HG03460 (cell line): ENCODE data around the gene OAT.
A peak's percentile ranks its signal among the peaks of the same experiment; 100 is the strongest.

Source experiments
- ATAC-seq: cut with Tn5 transposase; IDR thresholded peaks from one replicate; pipeline ENCODE4 v1.9.1; 2021; ENCODE audit not compliant: unreplicated experiment

The OAT gene

DNA sequence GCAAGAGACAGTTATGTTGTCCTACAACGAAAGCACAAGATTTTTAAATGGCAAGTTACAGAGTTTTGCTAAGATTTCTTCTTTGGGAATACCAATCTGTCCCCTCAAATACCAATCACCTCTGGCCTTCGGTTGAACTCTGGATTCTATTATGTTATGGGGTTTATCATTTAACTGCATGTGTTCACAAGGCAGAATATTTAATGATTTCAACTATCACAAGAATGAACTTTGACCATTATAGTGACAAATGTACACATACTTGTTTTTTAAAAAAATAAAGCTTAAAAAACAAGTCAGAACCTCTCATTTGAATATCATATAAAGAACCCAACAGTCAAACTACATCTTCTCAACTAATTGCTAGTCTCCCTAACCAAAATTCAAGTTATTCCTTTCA is 11.3 kb downstream of the OAT start:
- ATAC-seq, result no peak

DNA sequence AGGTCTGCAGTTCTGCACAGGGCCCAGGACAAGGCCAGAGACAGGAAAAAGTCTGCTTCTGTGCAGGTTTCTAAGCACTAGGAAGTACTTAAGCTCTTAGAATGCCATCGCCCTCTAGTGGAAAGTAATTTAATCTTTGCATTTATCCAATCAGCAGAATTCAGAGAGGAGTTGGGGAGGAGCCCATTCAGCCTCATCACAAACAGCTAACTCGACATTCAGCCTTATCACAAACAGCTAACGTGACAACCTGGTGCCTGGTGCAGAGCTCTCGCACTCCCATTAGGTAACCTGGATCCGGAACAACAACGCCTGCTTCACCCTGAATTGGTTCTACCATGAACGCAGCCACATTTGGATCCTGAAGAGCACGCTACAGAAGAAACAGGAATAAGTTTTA is 15.2 kb downstream of the OAT start:
- ATAC-seq, result peak; percentile 93

DNA sequence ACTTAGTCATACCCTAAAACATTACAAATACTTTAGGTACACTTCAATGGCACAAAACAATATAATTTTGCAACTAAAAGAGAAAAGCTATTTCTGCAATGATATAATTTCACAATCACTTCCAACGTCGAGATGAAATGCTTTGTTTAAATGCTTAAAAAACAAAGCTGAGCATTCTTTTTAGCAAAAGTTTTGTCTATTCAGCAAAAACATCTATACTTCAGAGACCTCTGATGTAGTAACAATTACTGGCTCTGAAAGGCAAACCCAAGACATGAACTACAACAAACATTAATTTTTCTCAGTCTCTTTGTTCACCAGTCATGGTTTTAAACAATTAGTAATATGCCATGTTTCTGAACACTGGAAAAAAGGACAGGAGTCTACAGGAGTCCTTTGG is 16.4 kb downstream of the OAT start:
- no peak for ATAC-seq

DNA sequence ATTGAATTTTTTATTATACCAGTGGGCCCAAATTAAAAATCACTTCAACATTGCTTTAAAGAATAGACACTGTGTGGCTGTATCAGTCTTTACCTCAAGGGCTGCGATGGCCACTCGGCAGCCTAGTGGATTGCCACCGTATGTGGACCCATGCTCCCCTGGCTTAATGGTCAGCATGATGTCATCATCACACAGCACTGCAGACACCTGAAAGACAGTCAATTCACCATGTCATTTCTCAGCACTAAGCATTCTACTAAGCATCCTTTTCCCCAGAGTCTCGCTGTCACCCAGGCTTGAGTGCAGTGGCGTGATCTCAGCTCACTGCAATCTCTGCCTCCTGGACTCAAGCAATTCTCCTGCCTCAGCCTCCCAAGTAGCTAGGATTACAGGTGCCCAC is 17.1 kb downstream of the OAT start:
- no peak for ATAC-seq

DNA sequence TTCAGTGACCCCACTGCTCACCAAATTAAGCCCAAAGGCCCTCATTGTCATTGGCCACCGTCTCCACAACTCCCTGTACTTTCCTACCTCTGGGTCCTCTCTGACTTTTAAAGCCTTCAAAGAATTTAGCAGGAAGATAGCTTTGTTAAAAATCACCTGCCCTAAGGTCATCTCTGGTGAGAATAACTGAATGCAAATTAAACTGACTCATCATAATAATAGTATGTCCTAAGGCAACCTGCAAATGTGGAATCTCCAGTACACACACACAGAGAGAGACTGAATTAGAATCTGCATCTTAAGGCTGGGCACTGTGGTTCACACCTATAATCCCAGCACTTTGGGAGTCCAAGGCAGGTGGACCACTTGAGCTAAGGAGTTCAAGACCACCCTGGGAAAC is 24.1 kb downstream of the OAT start:
- no peak for ATAC-seq

DNA sequence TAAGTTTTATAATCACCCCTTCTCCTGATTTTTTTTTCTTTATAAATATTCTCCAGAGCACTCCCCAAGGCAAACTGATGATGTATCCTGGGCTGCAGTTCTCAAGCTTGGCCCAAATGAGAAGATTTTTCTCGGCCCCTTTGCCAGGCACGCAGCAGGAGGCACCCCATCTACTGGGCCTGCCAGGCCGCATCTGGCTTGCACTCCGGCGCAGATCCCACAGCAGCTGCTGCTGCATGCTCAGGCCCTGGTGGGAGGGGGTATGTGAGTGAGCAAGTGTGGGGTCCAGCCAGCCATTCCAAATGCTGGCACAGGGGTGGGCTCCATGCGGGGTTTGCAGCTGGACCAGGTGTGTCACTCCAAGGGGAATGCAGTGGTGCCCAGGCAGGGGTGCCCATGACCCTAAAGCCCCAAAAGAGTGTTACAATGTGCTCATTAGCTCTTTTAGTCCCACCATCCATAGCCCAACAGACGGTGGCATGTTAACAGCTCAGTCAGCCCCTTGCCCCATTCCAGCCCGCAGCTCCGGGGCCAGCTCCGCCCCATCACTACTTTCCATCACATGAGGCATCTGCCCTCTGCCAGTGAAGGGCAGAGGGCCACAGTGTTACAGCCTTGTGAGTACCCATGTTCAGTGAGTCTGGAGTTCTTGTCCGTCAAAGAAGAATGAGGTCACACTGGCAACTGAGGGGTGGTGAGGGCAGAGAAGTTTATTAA is 25.9 kb downstream of the OAT start:
- no peak for ATAC-seq

DNA sequence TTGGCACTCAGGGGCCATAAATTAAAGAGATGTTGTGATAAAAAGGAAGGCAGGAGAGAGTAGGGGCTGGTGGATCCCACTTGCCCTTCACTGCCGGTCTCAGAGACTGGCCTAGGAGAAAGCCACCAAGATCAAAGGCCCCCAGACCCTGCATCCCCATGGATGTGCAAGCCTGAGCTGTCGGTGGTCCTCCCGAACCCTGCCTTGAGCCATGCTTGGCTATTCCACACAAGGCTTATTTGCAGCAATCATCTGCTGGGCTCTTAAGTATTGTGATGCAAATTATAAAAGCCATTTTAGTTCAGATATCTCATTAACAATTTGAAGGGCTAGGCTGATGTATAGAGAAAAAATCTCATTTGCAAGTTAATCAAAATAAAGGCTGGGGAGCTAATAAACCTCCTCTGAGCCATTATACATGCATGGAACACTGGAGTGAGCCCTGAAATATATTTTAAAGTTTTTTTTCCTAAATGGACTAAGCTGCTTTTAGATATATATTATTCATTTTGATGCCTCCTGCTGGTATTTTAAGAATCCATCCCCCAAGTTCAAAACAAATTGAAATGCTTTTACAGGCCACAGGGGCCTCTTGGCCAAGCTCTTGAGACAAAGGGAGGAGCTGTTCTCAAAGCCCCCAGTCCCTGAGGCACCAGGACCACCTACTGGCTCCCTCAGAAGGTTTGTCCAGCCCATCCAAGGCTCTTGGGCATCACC is 28.1 kb downstream of the OAT start:
- ATAC-seq, result no peak

DNA sequence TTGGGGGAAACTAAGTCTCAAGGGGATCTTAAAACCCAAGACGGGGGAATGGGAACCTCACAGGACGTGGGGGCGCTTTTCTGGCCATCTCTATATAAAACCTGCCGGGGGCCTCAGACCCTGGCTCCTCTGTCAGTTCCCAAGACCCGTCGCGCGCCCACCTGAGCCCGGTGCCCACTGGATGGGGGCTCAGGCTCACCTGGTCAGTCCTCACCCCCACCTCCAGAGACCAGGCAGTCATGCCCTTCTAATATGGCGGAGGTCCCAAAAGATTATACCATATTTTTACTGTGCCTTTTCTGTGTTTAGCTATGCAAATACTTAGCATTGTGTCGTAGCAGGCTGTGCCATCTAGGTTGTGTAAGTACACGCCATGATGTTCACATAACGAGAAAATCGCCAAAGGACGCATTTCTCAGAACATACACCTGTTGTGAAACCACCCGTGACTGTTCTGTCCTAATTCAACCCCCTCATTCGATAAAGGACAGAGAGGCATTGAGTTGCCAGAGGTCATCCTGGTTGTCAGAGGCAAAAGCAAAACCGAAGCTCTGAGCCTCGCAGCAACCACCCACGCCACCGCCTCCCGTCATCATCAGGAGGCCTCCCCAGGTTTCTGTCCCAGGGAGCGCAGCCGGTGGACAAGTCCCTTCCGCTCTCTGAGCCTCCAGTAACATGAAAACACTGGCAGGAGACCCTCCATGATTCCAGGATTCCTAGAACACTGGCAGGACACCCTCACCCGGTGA is 28.9 kb downstream of the OAT start:
- ATAC-seq, result no peak

DNA sequence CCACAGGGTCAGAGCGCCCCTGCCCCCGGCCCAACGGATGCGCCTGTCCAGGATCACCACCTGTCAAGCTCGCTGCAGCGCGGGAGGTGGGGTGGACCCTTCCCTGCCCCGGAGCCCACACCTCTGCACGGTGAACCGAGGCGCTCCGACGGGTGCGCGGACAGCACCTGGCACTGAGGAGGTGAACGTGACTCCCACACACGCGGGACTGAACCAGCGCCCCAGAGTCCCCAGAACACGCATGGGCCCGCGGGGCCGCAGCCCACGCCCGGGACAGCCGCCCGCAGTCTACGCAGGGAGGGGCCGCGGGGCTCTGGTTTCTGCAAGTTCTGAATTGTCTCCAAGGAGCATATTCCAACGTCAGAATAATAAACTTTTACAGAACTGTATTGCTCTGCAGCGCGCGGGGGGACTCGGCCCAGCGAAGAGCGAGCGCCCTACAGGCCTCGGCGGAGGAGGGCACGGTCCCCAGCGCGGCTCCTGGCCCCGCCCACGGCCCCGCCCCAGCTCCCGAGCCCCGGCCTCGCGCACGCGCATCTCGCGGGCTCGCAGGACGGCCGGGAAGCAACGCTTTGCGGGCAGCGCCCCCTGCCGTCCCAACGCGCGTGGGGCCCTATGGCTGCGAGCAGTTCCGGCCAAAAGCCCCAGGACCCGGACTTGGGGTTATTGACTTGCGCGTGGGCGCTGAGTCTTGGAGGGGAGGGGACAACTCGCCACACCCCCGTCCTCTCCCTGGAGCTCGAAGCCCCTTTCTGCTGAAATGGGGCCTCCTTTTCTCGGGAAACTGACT is 29.7 kb downstream of the OAT start:
- ATAC-seq, result peak; percentile 94

DNA sequence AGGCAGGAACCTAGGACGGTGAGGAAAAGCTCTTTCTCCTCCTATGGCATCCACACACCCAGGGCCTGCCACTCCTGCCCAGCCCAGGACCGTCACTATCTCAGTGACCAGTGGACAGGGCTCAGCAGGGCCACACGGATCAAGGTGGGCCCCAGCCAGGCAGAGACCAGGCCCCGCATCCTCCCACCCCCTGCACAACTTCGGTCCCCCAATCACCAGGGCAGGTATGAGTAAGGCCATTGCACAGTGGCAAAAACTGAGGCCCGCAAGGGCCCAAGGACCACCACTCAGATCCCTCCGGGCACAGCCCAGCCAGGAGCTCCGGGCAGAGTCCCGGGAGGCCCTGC is 30.3 kb downstream of the OAT start:
- ATAC-seq, result no peak

DNA sequence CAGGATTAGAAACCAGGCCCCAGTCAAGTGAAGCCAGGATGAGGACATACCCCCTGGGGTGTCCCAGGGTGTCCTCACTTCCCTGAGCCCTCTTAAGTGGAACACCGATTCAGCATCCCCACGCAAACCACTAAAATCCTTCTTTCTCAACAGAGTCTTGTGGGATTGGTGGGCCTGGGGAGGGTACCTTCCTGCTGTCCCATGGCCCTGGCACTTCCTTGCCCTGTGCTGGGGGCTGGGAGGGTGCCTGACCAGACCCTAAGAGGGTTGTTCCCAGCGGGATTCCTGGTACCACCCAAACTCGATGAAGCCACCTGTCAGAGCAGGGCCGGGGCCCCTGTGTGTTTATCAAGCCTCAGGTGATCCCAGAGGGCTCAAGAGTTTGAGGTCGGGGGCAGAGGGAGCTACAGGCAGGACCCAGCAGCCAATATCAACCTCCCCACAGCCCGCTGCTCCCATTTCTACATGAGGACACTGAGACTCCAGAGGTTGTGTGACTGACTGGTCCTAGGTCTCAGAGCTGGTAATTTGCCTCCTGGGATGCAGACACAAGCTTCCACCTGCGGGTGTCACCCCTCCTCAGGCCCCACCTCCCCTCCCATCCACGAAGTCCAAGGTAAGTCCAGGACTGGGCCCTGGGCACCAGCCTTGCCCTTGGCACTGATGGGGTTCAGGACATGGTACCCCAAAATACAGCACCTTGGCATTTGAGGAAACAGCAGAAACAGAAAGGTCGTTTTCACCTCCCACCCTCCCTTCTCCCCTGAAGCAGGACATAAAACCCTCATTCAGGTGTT is 31.4 kb downstream of the OAT start:
- ATAC-seq, result no peak

DNA sequence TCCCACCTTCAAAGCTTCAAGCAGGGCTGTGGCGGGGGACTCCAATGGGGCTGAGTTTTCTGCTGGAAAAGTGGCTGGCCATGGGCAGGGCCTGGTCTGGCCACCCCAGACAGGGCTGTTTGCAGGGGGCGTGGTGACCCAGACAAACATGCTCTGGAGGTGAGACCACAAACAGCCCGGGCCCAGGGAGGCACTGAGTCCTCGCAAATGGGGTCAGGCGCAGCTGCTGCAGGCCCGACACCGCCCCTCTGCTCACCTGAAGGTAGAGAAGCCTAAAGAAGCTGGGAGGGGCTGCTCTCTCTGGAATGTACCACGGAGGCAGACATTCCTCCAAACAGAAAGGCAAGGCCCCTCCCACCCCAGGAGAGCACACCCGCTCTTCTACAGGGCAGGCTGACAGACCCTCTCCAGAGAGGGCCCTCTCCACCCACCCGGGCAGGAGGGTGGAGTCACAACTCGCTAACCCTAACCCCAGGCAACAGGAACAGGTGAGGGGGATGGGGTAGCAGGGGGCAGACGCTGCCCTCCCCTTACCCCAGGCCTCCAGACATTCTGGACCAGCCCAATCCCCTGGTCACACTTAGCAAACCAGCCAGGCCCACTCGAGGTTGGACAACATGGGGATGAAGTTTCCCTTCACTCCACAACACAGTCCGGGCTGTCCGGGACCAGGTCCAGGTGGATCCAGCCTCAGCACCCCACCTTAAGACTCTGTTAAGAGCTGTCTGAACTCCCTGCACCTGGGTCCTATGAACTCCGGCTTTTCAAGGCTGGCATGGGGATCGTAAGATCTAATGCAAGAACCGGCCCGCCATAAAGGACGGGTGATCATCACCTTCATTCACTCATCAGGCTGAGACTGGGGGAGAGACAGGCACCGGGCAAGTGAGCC is 32.3 kb downstream of the OAT start:
- ATAC-seq, result no peak

DNA sequence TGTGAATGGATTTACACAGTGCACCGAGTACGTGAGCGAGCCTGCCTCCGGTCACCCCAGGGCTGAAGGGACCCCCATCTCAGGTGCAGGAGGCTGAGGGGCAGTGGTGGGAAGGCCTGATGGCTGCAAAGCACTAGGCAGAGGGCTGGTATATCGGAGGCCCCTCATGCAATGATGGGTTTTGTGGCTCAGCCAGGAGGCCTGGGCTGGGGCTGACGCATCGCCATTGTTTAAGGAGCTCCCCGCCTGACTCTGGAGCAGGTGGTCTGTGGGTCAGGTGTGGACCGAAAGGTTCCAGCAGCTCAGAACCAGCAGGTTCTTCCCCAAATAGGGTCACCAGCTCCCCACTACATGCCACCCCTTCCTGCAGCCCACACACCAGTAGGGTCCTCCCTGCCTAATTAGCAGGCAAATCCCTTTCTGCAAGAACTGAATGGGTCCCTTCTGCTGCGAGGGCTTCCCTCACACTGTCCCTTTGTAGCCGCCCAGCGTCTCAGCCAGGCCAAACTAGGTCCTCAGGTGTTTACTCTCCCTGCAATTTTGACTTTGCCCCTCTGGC is 33.0 kb downstream of the OAT start:
- no peak for ATAC-seq

DNA sequence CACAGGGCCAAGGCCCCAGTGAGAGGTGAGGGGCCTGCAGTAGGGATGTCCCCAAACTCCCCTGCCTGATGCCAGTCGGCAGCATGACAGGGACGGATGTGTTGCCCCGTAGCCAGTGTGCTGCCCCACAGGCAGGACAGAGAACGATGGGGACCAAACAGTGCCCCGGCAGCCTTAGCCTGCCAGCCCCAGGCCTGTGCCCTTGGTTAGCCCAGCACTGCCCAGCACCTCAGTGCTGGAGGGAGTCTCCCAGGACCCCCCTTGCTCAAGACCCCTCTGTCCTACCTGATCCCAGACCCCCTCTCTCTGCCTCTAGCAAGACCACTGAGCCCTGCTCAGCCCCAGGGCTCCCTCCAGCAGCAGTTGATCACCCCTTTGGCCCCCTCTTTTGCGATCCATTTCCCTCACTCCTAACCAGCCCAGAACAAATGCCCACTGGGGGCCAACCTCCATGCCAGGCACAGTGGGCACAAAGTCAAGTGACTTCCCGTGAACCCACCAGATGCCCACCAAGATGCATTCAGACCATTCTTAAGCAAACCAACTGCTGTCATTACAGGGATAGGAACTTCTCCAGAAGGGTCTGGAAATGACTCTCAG is 34.0 kb downstream of the OAT start:
- no peak for ATAC-seq

DNA sequence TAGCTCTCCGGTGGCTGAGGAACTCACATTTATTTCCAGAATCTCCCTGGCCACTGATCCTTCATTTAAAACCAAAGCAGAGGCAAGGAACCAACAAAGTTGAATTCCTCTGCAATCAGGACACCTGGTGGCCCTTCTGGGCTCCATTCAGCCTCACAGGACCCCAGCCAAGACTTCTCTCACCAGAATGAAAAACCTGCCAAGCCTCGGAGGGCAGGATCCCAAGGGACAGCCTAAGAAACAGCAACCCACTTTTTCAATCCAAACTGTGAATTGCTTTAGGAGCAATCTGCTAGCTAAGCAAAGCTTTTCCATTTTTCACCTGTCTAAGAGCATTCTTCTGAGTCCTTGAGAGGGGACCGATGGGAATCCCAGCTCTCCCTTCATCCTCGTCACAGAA is 34.6 kb downstream of the OAT start:
- ATAC-seq, result no peak

DNA sequence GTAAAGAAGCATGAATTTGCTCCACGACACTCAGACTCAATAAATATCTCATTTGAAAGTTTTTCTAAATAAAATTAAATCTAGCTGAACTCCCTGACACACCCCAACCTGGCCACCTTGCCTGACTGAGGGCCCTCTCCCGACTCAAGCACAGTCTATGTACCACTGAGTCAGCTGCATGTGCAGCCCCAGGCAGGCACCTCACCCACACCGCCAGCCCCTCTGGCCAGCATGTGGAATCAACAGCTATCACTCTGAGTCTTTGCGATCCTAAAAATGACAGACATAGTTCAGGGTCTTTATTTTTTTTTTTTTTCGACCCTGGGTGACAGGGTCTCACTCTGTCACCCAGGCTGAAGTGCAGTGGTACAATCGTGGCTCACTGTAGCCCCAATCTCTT is 35.2 kb downstream of the OAT start:
- no peak for ATAC-seq

DNA sequence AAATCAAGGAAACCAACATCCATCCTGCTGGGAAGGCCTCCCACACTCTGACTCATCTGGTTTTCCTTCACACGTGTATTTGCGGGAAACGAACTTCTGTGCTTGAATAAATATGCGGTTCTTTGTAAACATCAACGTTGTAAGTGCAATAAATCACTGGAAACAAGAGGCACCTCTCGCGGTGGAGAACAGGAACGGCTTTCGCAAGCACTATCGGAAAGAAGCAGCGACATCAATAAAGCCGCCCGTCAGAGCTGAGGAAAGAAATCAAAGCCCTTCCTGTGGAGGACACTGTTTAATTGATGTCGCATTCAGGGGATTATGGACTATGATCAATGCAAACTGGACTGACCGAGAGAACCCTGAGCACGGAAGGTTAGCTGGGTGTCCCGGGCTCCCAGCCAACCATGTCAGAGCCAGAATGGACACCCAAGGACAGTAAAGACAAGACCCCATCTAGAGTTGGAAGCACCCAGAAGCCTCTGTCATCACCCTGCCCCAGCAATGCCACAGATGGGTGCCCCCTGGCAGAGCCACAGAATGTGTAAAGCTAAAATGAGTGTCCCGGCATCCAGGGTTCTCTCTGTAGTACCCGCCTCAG is 37.6 kb downstream of the OAT start:
- ATAC-seq, result no peak

DNA sequence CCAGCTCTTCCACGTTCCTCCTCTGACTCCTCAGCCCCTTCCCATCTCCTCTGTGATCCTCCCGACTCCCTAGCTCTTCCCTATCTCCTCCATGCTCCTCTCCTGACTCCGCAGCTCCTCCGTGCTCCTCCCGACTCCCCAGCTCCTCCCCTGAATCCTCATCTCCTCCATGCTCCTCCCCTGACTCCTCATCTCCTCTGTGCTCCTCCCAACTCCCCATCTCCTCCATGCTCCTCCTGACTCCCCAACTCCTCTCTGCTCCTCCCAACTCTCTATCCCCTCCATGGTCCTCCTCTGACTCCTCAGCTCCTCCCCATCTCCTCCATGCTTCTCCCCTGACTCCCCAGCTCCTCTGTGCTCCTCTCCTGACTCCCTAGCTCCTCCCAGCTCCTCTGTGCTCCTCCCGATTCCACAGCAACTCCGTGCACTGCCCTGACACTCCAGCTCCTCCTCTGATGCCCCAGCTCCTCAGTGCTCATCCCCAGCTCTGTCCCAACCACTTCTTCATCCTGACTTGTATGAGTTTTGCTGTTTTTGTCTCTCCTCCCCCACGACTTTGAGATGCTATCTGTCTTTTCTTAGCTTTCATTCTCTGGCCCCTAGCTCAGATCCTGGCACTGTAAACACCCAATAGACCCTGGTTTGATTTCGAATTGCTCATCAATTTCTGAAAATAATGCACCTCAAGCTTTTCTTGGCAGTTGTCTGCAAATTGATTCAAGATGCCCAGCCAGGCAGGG is 38.3 kb downstream of the OAT start:
- no peak for ATAC-seq
